HG03060 (cell line): ENCODE measurements around the gene CCDC194.
"Not testable (repeated sequence)": the region's sequence is repeated elsewhere in the genome, so short reads cannot be mapped to it uniquely, and the experiment has no call there.

Source experiments
- ATAC-seq: cut with Tn5 transposase; IDR thresholded peaks from one replicate; pipeline ENCODE4 v1.9.1; 2021; ENCODE audit warnings: low read depth, moderate number of reproducible peaks; ENCODE audit not compliant: unreplicated experiment

CCDC194 gene

DNA sequence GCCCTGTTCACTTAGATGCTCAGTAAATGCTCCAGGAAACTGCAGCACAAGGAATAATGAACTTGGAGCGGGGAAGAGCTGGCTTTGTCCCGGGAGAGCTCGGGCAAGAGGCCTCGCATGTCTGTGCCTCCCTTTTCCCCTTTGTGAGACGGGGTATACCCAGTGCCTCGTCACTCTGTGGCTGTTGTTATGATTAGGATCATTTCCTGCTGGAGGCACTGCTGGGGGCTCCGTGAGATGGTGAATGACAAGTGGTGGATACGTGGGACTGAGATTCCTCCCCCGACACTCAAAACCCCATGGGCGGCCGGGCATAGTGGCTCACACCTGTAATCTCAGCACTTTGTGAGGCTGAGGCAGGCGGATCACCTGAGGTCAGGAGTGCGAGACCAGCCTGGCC lies 15.7 kb downstream of the CCDC194 start:
- no peak for ATAC-seq

DNA sequence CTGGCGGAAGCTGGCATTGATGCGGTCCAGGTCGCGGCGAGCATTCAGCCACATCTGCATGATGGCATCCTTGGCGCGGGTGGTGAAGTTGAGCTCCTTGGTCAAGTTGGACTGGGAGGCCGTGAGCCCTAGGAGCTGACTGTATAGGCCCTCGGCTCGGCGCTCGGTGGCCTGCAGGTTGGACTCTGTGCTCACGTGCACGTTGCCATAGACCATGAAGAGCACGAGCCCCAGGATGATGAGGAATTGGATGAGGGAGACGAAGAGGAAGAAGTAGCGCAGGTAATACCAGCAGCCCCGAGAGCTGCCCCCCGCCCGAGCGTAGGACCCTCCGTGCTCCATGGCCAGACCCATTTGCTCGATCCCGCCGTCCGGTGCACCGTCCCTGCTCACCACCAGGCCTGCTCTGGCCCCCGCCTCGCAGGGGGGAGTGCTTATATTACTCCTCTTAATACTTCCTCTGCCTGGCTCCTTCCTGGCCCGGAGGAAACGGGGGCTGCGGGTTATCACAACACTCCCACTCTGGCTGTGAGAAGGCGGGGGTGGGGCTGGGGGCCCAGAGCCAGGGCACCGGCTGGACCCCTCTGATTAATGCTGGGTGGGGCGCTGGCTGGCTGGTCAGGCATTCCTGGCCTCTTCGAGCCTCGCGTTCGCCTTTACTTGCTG lies 16.9 kb downstream of the CCDC194 start, which contains the start of gene PLVAP:
PLVAP (minus strand) TSS at position 408 of the 666 bp plus-strand sequence; CDS start at position 354, 54 bp downstream.
- no peak for ATAC-seq

DNA sequence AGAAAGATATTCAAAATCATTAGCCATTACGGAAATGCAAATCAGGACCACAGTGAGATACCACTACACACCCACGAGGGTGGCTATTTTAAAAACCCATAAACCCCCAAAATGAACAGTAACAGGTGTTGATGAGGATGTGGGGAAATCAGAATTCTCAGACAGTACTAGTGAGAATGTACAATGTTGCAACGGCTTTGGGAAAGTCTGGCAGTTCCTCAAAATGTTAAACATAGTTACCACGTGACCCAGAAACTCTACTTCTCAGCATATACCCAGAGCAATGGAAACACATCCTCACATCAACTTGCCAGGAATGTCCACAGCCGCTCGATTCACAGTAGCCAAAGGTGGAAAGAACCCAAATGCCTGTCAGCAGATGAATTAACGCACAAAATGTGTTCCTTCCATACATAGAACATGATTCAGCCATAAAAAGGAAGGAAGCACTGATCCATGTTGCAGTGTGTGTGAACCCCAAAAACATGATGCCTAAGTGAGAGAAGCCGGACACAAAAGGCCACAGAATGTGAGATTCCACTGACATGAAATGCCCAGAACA lies 23.9 kb downstream of the CCDC194 start:
- peak; percentile 94 for ATAC-seq

DNA sequence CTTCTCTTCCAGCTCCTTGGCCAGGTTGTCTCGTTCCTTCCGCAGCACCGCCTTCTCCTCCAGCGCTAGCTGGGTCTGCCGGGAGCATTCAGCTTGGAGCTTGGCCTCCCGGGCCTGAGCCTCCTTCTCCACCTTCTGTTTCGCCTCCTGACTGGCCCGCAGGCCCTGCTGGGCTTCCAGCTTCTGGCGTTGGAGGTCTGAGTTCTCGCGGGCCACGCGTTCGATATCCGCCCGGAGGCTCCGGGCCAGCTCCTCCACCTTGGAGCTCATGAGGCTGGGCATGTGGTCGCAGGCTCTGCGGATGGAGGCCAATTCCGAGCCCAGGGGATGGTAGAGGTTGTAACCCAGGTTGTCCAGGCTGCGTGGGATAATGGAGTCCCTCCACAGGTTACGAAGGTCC lies 28.6 kb downstream of the CCDC194 start:
- ATAC-seq = no peak

DNA sequence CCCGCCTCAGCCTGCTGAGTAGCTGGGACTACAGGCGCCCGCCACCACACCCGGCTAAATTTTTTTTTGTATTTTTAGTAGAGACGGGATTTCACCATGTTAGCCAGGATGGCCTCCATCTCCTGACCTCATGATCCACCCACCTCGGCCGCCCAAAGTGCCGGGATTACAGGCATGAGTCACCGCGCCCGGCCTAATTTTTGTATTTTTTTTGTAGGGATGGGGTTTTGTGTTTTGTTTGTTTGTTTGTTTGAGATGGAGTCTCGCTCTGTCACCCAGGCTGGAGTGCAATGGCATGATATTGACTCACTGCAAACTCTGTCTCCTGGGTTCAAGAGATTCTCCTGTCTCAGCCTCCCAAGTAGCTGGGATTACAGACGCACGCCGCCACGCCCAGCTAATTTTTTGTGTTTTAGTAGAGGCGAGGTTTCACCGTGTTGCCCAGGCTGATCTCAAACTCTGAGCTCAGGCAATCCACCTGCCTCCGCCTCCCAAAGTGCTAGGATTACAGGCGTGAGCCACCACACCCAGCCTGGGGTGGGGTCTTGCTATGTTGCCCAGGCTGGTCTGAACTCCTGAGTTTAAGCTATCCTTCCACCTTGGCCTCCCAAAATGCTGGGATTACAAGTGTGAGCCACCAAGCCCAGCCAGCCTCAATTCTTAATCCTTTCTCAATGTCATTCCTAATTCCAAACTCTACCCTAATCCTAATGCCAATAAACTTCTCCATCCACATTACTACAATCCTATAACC lies 30.0 kb downstream of the CCDC194 start:
- ATAC-seq = not testable (repeated sequence)

DNA sequence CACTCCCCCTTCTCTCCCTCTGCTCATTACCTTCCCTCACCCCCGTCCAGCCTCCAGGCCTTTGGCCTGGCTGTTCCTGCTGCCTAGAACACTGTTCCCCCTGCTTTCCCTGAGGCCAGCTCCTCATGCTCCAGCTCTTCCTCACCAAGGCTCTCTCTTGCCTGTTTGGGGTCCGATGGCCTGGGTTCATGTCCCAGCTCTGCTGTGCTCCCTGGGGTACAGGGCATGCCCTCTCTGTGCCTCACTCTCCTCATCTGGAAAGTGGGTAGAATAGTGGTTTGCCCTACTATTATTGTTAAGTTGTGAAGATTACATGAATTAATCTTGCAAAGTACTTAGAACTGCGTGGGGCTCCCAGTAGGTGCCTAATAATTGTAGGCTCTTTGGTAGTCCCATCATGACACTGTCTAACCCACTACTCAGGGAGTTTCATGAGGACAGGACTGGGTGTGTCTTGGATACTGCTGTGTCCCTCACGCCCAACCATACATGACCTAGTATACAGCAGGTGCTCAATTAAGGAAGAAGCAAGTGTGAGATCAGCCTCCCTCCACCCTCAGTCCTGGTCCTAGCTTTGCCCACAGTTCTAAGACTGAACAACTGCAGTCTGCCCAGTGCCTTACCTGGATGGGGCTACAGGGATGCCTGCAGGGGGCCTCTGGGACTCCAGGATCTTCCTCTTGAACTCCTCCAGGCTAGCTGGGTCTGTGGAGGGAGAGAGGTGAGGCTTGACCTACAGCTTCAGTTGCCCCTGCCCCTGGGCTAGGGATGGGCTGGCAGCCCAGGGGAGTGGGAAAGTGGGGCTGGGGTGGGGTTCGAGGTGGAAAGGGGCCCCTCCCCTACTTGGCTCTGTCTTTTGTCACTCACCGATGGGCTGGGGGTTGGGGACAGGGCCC lies 33.8 kb downstream of the CCDC194 start:
- ATAC-seq = no peak

DNA sequence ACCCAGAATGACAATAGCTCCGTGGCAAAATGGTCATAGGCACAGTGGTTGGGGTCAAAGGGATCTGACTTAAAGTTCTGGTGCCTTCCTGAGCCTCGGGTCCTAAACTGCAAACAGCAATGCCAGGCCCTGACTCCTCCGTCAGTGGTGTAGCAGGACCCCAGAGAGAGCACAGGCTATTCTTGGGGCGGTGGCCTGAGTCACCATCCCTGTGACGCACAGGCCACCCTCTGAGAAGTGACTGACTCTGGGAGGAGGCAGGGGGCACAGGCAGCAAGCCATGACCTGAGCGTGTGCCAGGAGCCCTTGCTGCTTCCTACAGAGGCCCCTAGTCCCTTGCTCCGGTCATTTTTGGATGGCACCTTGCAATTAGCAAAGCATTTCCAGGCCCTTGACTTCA lies 35.6 kb downstream of the CCDC194 start:
- ATAC-seq = no peak

DNA sequence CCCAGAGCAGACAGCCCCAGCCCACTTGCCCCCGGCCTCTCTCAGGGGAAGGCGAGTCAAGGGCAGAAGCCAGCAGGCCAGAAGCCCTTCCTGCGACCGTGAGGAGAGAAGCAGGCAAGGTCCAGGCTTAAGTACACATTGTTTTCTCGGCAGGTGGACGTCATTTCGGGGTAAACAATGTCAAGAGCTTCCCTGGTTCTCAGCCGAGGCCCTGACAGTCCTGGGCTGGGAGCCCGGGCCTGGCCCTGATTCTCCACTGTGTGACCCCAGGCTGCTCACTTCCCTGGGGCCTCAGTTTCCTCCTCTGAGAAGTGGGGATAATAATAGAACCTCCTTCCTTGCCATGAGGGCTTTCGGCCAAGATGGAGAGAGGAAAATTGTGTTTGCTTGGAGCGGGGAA lies 36.3 kb downstream of the CCDC194 start:
- ATAC-seq = no peak

DNA sequence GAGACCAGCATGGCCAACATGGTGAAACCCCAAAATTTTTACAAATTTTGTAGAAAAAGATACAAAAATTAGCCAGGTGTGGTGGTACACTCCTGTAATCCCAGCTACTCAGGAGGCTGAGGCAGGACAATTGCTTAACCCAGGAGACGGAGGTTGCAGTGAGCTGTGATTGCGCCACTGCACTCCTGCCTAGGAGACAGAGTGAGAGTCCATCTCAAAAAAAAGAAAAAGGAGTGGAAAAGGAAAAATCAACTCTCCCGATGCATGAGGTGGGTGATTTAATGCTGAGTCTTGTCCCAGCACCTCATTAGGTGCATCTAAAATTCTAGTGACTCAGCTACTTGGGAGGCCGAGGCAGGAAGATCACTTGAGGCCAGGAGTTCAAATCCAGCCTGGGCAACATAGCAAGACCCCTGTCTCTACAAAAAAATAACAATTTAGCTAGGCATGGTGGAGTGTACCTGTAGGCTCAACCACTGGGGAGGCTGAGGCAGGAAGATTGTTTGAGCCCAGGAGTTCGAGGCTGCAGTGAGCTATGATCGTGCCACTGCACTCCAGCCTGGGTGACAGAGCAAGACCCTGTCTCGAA lies 36.8 kb downstream of the CCDC194 start:
- ATAC-seq = no peak

DNA sequence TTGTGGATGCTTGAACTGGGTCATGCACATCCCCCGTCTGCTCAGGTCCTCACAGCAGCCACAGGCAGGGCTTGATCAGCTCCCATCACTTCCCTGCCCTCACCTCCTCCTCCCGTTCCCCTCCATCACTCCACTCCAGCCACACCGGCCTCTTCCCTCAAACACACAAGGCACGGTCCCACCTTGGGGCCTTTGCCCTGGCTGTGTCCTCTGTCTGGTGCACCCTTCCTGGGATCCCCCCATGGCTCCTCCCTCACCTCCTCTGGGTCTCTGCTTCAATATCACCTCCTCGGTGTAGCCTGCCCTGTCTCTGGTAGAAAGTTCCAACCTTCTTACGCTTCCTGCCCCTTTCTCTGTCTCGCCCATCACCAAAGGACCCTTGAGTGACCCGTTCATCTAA lies 40.6 kb downstream of the CCDC194 start:
- ATAC-seq = no peak

DNA sequence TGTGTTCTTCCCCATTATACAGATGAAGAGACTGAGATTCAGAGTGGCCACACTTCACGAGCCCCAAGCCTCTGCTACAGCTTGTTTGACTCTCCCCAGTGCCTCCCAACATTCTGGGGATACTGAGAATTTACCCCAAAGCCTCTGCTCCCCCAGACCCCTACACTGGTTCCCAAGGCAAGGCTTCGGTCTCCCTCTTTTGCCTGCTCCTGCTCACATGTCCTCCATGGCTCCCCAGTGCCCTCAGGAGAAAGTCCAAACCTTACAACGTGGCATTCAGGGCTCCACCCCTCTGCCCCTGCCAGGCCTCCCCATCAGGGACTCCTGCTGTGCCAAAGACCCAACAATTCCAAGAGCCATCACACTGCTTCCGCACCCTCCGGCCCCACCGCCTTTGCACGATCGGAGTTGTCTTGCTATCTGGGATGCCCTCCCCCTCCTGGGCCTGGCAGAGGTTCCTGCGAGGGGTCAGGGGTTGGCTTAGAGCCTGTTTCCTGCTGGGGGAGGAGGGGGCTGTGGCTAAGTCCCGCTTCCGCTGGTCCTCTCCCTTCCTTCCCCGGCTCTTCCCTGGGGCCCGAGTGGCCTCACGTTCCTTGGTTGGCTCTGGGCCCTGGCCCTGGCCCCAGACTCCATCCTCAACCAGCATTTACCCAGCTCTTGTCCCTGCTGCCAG lies 41.3 kb downstream of the CCDC194 start:
- no peak for ATAC-seq

DNA sequence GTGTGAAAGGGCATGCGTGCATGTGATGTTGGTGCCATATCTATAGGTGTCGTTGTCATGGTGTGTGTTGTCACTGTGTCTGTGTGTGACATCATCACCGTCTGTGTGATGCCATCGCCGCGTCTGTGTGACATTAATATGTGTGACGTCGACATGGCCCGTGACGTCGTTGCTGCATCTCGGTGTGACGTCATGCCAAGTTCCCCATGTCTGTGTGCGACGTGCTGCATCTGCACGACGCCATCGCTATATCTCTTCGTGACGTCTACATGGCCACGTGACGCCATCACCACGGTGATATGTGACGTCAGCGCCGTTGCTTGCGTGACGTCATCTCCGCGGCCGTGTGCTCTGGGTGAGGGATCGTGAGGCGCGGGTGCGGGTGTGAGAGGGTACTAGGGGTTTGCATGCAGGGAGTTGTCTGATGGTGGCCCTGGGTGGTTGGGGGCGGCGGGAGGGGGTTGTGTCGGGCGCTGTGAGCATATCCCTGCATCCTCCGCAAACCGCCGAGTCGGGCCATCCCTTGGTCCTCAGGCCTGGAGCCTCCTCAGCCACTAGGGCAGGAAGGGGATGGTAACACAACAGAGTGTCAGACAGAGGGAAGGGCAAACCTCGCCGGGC lies 42.1 kb downstream of the CCDC194 start:
- no peak for ATAC-seq

DNA sequence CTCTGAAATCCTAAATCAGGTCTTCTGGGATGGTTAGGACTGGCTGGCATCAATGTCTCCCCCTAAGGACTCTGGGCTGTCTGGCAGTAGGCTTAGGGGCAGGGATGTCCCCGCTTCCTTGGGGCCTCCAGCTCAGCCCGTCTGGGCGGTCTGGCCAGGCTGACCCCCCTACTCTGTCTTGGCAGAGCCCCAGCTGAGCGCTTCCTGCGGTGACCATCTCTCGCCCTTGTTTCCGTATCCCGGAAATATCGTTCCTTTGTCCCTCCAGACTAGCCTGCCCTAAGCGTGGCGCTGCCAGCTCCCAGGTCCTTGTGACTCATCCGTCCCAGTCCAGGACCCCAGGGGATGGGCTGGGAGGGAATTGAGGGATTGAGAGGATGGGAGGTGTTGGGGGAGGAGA lies 45.3 kb downstream of the CCDC194 start:
- no peak for ATAC-seq

DNA sequence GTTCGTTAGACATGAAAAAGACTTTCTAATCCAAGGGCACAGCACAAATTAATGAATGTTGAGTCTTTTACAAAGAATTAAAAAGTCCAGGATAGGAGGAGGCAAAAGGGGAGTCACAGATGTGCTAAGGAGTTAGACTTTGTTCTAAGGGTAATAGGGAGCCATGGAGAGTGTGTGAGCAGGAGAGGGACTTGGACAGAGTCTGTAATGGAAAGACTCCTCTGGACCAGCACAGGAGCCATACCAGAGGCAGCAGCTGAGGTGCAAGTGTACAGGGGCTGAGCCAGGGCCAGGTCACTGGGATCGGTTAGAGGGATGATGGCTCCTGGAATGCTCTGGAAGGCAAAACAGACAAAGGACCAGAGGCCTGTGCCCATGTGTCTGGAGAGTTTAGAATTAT lies 46.1 kb downstream of the CCDC194 start:
- no peak for ATAC-seq

DNA sequence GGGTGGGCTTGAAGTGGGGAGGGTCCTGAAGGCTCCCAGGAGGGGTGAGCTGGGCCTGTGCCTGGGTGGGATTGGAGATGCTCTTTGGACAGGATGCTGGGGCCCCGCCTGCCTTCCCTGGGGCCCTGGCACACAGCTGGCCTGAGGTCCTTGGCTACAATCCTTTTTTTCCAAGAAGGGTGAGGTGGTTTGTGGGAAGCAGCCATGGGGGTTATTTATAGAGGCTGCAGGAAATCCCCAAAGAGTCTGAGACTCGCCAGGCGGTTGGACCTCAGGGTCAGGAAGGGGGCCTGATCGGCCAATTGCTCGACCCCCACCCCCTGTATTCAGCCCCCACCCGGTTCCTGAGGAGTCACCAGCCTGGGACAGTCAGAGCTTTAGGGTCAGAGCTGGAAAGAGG lies 46.6 kb downstream of the CCDC194 start:
- no peak for ATAC-seq

DNA sequence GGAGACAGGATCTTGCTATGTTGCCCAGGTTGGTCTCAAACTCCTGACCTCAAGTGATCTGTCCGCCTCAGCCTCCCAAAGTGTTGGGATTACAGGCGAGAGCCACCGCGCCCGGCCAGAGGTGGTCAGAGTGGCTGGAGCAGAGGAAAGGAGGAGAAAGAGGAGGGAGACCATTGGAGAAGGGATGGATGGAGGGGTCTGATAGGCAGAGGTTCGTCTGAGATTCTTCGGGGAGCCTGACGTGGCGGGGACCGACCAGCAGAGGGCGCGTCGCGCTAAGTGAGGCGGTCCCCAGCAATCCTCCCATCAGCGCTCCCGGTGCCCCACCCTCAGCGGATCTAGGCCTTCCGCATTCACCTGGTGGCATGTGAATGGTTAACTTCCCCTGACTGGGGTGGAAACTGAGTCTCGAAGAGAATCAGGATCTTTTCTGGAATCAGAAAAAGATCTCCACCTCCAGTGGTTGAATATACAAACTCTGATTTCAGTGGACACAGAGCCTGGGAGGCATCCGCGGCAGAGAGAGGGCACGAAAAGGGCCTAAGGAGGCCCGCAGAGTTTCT lies 47.8 kb downstream of the CCDC194 start:
- no peak for ATAC-seq

DNA sequence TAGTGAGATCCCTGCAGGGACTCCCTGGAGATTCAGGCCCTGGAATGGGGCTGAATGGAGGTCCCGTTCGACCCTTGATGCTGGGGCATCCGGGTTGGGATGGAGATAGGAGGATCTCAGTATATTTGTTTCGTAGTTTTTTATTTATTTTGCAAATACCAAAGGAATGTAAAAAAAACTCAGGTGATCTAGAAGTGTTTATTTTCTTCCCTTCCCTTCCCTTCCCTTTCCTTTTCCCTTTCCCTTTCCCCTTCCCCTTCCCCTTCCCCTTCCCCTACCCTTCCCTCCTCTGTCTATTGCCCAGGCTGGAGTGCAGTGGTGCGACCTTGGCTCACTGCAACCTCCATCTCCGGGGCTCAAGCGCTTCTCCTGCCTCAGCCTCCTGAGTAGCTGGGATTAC lies 52.2 kb downstream of the CCDC194 start:
- ATAC-seq = no peak

DNA sequence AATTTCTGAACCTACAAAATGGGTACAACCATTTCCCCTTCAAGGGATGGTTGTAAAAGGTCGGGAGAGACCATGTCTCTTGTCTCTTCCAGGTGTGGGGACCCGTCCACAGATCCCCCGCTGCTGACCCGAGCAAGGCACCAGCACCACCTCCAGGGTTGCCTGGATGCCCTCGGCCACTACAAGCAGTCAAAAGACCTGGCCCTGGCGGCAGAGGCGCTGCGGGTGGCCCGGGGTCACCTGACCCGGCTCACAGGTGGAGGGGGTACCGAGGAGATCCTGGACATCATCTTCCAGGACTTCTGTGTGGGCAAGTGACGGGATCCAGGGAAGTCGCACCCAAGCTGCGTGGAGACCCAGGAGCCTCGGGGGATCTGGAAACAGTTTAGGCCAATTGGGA lies 52.6 kb downstream of the CCDC194 start:
- ATAC-seq = no peak

DNA sequence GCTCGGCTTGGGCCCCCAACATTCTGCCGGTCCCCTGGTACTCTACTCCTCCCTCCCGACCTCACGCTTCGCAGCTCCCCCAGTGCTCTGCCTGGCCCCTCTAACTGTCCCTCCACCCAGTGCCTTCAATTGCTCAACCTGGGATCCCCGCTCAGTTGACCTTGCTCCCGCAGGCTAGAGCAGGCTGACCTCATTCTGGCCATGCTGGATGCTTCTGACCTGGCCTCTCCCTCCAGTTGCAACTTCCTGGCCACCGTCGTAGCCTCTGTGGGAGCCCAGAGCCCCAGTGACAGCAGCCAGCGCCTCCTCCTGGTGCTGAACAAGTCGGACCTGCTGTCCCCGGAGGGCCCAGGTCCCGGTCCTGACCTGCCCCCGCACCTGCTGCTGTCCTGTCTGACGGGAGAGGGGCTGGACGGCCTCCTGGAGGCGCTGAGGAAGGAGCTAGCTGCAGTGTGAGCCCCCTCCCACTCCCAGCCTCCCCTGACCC lies 53.1 kb downstream of the CCDC194 start:
- ATAC-seq = no peak
